ENCODE results near the gene RDX.

GRCh38 chr11:110311783-110312579, 15.6 kb upstream of the RDX start:
- TF ChIP-seq CTCF (IDR thresholded peaks at IDR 0.05) (no peak), POLR2A (IDR thresholded peaks at IDR 0.05) (no peak)

All from esophagus squamous epithelium (tissue), 4 donors.